ENCODE data around the gene CDH4.
"Not testable (repeated sequence)": the region's sequence is repeated elsewhere in the genome, so short reads cannot be mapped to it uniquely, and the experiment has no call there.

DNA sequence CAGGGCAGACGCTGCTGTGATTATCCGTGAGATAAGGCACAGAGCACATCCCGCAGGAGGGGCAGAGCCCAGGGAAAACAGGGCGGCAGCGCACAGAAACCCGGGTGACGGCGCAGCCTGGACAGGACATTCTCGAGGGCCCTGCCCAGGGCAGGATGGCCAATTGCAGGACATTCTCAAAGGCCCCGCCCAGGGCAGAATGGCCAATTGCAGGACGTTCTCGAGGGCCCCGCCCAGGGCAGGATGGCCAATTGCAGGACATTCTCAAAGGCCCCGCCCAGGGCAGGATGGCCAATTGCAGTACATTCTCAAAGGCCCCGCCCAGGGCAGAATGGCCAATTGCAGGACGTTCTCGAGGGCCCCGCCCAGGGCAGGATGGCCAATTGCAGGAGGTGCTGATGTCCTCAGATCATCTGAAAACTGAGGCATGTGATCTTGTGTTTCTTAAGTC lies 173.5 kb downstream of the CDH4 start:
- TF ChIP-seq CTCF (IDR thresholded peaks at IDR 0.05); EZH2 (IDR thresholded peaks at IDR 0.05; ENCODE audit: borderline replicate concordance, insufficient read depth, low read depth, low read length, poor library complexity, severe bottlenecking): not testable (repeated sequence)

All from B cell (primary cell).